NCI-H1105 (cell line): ENCODE measurements around the gene HDAC4.
"Not testable (repeated sequence)": the region's sequence is repeated elsewhere in the genome, so short reads cannot be mapped to it uniquely, and the experiment has no call there.

Experiments
- DNase-seq: peaks from one replicate; lab custom pipeline; 2025; lab: John Stamatoyannopoulos, UW

The HDAC4 gene

DNA sequence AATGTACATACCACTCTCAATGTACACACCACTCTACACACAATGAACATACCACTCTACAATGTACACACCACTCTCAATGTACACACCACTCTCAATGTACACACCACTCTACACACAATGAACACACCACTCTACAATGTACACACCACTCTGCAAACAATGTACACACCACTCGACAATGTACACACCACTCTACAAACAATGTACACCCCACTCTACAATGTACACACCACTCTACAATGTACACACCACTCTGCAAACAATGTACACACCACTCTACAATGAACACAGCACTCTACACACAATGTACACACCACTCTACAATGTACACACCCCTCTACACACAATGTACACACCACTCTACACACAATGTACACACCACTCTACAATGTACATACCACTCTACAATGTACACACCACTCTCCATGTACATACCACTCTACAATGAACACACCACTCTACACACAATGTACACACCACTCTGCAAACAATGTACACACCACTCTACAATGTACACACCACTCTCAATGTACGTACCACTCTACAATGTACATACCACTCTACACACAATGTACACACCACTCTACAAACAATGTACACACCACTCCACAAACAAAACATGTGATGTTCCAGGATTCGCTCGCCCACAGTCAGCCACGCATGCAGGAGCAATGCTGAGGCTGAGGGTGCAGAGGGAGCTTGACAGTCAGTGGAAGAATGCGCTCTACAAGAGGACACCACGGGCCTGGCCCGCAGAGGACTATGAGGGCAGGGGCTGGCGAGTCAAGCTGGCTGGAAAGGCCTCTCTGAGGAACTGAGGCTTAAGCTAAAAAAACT is 118.2 kb downstream of the HDAC4 start:
- DNase-seq, result no peak

DNA sequence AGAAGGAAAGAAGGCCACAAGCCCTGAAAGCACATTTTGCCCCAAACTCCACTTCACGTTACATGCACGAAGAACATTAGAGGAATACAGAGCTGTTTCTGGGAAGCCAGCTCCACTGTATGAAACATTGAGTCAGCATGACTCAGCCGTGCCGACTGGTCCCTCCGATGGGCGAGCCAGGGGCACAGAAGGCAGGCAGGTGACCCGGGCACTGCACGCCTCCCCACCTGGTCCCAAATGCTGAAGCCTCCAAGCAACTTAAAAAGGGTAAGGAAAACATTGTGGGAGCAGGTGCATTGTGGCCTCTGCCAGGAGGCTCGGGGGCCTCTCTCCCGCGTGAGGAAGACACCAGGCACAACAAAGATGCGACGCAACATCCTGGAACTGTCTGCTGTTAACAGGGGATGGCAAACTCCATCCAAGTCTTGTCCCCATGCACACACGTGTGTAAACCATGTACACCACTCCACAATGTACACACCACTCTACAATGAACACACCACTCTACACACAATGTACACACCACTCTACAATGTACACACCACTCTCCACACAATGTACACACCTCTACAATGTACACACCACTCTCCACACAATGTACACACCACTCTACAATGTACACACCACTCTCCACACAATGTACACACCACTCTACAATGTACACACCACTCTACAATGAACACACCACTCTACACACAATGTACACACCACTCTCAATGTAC is 120.4 kb downstream of the HDAC4 start:
- not testable (repeated sequence) for DNase-seq

DNA sequence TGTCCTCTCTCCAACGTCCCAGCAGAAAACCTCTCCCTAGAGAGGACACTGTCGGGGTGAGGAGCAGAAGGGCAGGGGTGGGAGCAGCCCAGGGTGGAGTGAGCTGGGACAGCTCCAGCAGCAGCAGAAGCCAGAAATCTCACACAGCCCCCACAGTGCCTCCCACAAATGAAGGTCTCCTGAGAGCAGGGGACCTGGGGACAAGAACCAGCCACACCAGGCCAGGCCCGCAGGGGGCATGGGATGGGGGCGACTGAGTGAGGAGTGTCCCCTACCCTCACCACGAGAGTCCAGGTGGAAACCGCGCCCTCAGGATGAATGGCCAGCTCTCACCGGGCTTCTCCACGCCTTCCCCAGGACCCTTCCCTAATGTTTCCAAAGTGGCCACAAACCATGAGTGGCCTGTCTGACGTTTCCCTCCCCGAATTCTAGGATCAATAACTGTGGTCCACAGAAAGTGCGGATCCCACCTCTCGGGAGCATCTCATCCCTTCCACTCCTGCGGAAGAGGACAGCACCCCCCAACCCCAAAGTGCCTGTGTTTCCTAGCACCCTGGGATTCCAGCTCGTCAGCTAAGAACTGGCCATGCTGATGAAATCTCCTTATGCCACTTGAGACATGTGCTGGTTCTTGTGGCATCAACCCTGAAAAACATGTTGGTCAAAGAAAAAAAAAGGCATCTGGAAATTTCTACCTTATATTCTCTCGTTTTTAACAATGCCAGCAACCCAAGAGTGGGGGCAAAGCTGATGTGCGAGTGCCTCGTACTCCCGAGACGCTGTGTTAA is 121.1 kb downstream of the HDAC4 start:
- no peak for DNase-seq

DNA sequence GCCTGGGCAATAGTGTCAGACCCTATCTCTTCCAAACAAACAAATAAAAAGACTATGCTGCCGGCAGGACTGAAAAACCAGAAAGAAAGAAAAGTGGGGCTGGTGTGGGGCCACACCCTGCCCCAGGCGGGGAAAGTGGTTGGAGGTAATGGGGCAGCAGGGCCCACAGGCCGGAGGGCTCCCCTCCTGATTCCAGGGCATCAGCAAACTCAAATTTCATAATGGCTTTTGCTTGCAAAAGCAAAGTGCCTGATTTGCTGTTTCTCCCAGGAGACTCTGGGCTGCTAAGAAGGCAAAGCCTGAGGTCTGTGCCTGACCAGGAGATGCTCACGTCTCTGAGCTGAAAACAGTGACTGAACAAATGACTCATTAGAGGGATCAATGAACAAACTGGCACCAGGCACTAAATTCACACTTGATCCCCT is 121.9 kb downstream of the HDAC4 start:
- no peak for DNase-seq

DNA sequence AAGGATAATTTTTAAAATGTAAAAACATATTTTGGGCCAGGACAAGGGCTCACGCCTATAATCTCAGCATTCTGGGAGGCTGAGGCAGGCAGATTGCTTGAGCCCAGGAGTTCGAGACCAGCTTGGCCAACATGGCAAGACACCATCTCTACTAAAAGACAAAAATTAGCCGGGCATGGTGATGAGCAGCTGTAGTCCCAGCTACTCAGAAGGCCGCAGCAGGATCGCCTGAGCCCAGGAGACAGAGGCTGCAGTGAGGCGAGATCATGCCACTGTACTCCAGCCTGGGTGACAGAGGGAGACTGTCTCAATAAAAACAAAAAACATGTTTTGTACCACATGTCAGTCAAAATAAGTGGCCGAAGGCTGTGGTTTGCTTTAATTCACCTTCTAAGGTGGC is 122.5 kb downstream of the HDAC4 start:
- DNase-seq, result no peak

DNA sequence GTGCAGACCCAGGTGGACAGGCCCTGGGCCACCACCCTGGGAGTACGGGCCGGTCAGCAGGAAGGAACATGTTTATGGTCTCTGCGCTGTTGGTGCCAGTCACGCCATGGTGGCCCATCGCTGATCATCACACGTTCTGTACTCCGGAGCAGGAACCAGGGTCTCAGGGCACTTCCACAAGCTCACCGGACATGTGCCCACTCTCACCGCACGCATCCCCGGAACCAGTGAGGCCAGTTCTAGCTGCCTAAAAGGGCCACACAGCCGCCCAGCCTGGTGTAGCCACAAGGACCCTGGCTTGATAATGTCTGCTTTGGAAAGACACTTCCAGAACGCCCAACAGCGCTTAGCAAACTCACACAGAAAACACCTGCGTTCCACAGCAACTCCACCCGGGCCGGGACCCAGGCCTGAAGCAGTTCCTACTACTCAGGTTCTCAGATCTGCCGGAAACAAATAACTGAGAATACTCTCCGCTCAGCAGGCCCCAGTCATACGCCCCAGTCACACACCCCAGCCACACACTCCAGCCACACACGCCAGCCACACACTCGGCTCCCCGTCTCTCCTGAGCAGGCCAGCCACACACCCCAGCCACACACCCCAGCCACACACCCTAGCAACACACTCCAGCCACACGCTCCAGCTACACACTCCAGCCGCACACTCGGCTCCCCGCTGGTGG is 123.3 kb downstream of the HDAC4 start:
- no peak for DNase-seq

DNA sequence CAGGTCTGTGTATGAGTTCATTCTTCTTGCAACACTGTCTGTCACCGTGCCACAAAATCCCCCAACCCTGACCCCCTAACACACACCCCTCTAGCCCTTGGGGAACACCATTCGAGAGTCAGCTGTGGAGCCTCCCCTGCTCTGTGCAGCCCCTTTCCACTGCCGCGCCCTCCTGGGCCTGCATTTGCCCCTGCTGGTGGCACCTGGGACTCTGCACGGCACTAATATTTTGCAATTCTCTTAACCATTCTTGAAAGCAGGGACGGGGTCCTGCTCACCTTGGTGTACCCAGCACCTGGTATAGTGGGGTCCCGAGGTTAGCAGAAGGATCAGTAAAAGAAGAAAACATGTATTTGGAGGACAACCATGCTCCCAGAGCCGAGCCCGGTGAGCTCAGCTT is 124.0 kb downstream of the HDAC4 start:
- no peak for DNase-seq

DNA sequence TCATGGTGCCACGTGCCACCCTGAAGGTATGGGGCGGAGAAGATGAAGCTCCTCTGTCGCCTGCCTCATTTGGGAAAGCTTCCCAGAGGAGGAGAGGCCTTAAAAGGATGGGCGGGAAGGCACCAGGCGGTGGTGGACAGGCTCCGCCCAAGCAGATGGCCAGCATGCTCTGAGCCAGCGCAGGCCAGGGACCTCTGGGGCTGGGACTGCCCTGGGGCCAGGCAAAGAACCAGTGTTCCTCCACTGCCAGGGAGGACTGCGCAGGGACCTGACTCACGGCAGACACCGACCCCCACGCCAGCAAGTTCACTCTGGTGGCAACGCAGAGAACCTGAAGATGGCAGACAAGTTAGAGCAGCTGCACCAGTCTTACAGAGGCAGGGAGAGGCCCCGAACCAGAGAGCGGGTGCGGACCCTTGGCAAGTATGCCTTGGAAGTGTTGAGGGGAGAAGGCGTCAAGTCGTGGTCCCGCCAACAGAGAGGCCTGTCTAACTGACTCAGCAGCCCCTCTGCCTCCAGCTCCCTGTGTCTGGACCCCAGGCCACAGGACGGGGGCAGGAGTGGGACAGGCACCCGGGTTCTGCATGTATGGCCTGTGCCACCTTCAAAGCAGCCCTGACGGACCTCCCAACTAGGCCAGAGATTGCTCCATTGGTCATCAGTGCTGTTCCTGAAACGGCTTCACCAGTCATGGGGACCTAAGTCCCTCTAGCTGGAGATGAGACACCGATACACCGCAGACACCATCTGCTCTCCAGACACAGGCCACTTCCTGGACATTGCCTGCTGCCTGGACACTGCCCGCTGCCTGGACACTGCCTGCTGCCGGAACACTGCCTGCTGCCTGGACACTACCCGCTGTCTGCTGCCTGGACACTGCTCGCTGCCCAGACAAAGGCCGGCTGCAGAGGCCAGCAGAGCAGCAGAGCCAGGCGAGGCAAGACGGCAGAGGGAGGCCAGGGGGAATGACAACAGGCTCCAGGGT is 124.7 kb downstream of the HDAC4 start:
- no peak for DNase-seq

DNA sequence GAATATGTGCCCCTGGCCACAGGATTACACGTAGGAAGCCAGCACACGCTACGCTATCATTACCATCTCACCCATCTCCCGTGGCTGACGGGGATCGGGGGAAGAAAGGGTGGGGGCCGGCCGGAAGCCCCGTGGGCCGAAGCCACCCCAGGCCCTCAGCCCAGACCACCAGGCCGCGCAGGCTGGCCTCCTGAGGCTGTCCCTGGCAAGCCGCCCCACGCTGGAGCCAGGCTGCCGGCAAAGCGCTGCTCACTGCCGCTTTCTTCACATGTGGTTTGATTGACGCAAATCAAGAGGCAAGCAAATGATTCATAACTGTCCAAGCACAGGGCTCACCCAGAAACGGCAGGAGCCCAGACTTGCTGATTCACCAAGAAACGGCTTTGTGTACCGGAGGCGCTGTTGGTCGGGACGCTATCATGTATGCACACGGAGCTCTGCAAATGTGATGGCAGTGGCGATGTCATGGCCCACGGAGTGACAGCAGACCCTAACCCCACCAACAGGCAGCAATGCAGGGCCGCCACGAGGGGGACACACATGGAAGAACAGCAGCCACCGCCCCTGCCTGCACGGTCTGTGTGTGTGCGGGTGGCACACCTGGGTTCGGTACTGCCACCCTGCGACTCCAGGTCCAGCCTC is 125.7 kb downstream of the HDAC4 start:
- no peak for DNase-seq

DNA sequence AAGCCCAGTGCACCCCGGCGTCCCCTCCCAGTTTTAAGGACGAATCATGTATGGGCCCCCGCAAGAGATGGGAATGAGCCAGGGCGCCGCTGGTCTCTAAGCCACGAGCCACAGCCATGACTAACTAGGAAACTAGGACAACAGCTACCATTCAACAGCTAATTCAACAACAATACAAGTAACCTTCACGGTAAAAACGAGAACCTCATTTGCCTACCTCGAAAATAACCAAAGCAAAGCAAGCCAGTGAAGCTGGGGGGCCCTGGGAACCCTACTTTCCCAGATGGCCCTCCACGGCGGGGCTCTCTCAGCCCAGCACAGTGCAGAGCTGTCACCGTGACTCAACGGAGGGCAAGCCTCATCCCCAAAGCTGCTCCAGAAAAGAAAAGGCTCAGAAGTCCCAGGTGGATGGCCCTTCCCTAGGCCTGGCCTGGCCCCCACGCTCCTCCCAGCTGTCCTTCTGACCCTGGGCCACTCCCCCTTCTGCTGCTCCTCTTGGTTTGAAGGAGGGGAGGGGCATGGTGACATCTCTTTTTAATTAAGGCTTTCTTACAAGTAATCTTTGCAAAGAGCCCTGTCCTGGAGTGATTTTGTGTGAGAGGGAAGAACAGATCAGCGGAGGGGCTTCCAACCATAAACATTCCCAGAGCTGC is 126.3 kb downstream of the HDAC4 start:
- no peak for DNase-seq

DNA sequence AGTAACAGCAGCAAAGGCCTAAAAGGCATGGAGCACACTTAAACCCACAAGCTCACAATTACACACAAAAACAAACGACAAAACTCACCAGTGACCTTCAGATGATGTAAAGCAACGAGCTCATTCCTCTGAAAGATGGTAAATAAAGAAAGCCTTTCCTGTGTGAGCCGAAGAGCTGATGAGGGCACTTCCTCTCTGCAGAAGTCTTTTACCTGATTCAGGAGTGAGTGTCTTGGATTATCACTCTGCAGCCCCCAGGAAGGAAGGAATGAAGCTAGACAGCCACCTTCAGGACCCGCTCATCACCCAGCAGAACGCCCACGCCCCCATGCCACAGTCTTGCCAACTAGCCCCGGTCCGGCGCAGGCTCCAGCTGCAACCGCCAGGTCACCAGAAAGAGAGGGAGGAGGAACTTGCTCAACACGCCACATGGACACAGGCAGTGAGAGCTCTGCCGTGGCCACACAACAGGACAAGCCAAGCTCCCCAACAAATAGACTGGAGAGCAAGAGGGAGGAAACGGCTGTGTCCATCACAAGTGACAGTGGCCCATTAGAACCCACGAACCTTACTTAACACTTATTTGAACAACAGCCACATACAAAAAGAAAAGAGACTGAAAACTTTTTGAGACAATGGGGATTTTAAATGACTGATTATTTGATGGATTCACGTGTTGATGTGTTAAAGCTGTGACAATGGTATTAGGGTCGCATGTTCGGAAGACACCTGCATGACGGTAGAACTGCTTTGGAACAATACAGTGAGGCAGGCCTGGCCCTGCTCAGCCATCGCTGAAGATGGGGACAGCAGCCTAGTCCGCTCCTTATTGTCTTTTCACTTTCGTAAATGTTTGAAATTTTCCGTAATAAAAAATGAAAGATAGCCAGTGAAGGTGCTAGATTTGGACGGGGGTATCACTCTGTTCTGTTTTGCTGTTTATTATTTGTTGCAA is 127.3 kb downstream of the HDAC4 start:
- no peak for DNase-seq

DNA sequence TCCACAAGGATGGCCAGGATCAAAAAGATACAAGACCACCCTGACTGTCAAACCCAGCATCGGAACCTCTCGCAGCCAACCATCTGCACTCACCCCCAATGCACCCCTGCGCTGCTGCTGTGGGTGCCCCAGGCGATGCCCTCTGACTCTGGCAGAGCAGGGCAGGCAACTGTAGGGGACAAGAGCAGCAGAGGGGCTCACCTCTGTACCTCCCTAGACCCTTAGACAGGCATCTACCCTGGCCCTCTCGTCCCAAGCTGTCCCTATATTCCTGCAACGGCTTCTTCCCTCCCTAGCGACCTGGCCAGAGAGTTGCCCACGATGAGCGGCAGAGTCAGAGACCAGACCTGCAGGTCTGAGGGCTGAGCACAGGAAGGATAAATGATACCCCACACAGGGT is 128.2 kb downstream of the HDAC4 start:
- no peak for DNase-seq

DNA sequence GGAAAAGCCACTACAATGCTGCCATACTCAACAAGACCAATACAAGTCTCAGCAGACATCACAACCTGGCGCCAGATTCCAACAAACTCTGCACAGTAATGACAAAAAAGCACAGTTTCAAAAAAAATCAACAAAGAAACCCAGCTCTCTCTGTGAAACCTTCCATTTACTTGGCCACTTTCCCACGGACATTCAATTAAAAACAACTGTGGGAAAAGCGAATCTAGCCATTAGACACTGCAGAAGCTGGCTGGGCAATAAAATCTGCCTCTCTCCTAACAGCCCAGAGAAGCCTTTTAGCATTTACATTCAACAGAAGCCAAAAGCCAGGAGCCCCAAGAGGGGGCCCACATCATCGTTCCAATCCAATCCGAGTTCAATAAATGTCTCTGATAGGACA is 128.9 kb downstream of the HDAC4 start:
- no peak for DNase-seq

DNA sequence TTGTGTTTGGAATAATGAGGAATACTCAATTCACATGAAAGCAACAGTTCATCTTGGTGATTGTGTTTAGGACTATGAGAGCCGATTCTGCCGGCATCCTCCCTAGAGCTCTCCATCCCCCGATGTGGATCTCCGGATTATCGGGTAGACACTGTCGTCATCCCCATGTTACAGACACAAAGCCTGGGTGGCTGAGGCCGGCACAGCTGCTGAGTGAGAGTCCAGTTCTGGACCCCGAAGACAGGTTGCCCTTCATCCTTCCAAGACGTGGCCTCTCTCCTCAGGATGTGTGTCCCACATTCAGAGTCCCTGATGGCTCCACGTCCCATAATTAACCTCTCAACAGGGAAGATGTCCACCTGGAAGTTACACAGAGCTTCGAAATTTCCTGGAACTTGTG is 129.3 kb downstream of the HDAC4 start:
- no peak for DNase-seq

DNA sequence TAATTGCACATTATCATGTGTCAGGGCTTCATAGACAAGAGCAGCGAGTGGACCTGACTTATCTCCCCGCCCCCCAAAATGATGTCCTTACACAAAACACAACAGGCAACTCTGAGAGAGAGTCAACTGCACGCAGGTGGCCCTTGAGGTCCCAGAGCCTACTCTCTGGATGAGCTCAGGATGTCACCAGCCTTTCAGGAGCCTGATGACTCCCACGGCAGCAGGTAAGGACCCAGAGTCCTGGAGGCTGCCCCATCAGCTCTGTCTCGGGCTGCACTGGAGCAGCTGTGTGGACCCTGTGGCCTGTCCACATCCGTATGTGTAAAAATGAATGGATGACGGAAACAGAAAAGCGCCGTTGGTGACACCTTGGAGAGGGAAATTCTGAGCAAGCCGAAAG is 130.9 kb downstream of the HDAC4 start:
- DNase-seq, result no peak

DNA sequence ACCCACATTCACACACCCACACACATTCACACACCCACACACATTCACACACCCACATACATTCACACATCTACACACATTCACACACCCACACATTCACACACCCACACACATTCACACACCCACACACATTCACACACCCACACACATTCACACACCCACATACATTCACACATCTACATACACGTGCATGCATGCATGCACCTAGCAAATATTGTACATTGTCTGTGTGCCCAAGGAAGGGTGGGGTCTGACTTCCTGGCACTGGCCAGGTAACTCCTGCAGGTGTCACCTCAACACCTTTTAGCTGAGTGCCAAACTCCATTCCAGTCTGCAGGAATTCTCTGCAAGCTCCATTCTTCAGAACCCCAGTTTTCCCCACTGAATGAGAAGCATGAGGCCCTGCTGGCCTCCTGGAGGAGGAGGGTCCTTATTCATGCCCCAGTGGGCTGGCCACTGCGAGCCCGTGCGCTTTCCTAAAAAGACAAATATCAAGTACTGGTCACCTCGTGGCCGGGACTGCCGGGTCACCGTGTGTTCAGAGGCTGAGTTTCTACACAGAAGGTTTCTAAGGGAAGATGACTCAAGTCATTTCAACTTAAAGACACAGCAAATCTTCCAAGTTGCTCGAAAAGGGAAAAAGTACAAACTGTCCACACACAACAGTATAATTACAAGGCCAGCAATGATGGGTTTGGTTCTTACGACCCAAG is 131.5 kb downstream of the HDAC4 start:
- DNase-seq, result no peak

DNA sequence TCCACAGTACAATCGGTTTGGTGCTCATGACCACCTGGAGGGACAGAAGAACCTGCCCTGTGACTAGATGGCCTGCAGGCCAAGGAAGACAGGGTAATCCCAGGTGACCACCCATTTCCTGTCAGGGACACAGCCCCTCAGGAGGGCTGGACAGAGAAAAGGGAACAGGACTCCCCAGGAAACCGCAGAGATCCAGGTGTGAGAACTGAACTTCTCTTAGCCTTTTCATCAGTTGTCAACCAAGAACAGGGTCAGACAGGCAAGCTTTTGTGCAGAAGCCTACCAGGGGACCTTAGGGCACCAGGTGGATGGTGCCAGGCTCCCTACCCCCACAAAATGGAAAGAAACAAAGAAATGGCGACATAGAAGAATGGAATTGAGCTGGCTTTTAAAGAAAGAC is 132.3 kb downstream of the HDAC4 start:
- no peak for DNase-seq

DNA sequence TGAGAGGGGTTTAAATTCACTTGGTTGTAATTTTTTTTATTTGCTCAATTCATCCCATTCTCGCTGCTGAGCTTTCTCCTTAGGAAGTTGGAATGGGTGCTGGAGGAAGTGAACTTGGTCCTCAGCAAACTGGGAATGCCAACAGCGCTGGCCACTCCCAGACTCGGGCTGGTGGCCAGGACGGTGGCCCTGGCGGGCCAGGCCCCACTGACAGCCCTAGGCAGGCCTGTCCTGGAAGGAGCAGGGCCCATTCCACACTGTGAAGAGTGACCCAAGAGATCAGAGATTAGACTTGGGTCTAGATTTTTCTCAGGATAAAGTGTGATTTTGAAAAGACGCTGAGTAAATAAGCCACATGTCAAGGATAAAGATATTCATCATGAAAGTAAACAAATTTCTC is 132.7 kb downstream of the HDAC4 start:
- no peak for DNase-seq
